Spinal cord (tissue), 10 donors: Measurements from ENCODE around the gene CRYGN. TPM values are rescaled to one million over a fixed set of nuclear protein-coding genes. Genes with fewer than 3 reads are reported as not detected.

Experiments used
- DNase-seq, 6 donors: peaks; one replicate each; pipeline versions ENCODE4 v3.0.0 to v3.0.0-alpha.2; 2013 to 2015; ENCODE audit warnings: low spot score in 6 of 6, low read depth in 4 of 6
- H3K27ac ChIP-seq: one replicate; pipeline ENCODE4 v1.5.1; 2013; ENCODE audit warnings: low read depth, low read length, control low read depth
- H3K27me3 ChIP-seq: one replicate; pipeline ENCODE4 v1.6.1; 2013; ENCODE audit warnings: low read length; ENCODE audit not compliant: control insufficient read depth, insufficient read depth
- H3K36me3 ChIP-seq: one replicate; pipeline ENCODE4 v1.6.1; 2013; ENCODE audit warnings: low read length; ENCODE audit not compliant: control insufficient read depth, insufficient read depth
- H3K4me1 ChIP-seq: one replicate; pipeline ENCODE4 v1.6.1; 2013; ENCODE audit warnings: low read length; ENCODE audit not compliant: control insufficient read depth, insufficient read depth
- H3K4me3 ChIP-seq: one replicate; pipeline ENCODE4 v1.5.1; 2013; ENCODE audit warnings: low read depth, low read length, control low read depth
- H3K9me3 ChIP-seq: one replicate; pipeline ENCODE4 v1.6.1; 2013; ENCODE audit warnings: low read length; ENCODE audit not compliant: control insufficient read depth, insufficient read depth
- WGBS: methylation state at CpG from one replicate; pipeline ENCODE4 v1.1.5; 2013; ENCODE audit warnings: missing lambda C conversion rate; ENCODE audit not compliant: insufficient coverage; 5-methylcytosine and 5-hydroxymethylcytosine counted together
- polyA plus RNA-seq, 2 donors: library from polyadenylated mRNA; unstranded; fragments of 120-200 nt; gene quantifications; one replicate each; pipeline ENCODE4 v1.2.1, GENCODE V29; 2013; ENCODE audit not compliant: insufficient read length in 2 of 2
- small RNA-seq: library from RNA; depleted of rRNA; stranded (forward); fragments of <200 nt; gene quantifications from one replicate; pipeline ENCODE3, GENCODE V24; 2014; ENCODE audit warnings: low replicate concordance
- total RNA-seq, 2 donors: library from RNA; depleted of rRNA in 1 of 2; stranded (reverse); fragments of 120-200 nt in 1 of 2; fragments of >200 nt in 1 of 2; gene quantifications; one replicate each; pipeline versions ENCODE4 v1.2.3 to v1.2.4, GENCODE V29; 2013 to 2014
- donor health status: healthy.

CRYGN gene
- total and polyA plus RNA-seq, 4 donors, result 0.55 to 10.3 (median 2.2) TPM

DNA sequence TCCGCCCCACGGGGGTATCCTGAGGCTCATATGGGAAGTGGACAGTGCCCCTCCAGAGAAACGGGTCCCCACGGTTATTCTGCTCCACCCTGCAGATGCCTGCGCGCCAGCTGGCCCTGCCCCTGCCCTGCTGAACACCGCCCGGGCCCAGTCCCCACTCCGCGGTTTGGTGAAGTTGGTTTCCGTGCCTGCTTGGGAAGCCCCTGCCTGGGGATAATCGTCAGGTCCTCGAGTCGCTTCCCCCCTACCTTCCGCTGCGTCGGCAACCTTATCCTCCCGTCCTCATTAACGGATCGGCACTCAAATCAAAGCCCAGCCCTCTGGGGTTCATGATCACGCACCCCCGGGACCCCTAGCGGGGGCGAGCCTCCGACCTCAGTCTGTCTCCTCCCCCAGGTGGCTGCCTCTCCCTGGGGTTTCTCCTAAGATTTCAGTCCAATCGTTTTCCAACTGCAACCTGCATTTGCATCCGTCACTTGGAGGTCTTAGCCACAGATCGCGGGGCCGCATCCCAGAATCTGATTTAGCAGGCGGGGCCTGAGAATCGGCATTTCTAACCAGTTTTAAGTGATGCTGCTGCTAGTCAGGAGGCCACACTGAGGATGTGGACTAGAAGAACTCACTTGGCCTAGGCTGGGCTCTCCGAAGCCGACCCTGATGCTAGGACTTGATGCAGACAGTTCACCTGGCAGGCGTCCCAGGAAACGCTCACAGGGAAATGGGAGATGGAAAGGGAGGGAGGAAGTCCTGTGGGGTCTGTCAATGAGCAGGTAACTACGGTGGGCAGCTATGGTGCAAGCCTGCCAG lies 57.7 kb downstream of the CRYGN start:
- H3K27me3 ChIP-seq, result peaks cover 13% of the 10 kb centered on the region

DNA sequence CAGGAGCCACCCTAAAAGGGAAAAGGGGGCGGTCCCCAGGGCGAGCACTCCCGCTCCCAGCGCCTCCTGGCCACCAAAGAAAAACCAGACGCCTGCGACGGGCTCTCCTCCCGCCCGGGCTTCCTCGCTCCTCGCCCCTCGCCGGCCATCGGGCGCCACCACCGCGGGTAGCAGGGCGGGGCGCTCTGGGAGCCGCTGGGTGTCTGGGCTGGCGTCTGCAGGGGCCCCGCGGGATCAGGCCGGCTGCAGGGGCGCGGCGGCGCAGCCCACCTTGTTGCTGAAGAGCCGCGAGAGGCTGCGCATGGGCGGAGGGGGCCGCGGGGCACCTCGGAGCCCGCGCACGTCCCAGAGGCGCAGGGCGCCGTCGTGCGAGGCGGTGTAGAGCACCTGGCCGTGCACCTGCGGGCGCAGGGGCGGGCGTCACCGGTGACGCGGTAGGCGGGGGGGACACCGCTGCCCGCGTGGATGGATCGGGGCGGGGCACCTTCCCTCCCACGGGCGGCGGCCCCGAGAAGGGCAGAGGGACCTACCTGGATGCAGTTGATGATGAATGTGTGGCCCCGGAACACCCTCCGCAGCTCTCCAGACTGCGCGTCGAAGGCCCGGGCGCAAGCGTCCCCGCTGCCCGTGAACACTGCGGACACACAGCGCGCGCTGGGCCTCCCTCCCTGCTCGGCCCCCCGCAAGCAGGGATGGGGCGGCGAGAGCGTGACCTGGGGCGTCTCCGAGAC lies 58.4 kb downstream of the CRYGN start:
- DNase-seq, result peak in 1 of 6 donors; percentile 13
- no peak overlapping the region for H3K4me3 ChIP-seq
- H3K4me1 ChIP-seq, result peaks cover 24% of the 10 kb centered on the region
- H3K36me3 ChIP-seq, result peaks cover 43% of the 10 kb centered on the region
- WGBS, result 8% methylated on average over 82 of the region's 83 CpGs
- H3K27ac ChIP-seq, result no peak overlapping the region
- peaks cover 13% of the 10 kb centered on the region for H3K27me3 ChIP-seq
- H3K9me3 ChIP-seq, result no peaks in the 10 kb centered on the region

More for the DNA sequence above, 57.7 kb downstream of the CRYGN start:
- H3K4me1 ChIP-seq, result peaks cover 28% of the 10 kb centered on the region
- H3K9me3 ChIP-seq, result no peaks in the 10 kb centered on the region
- WGBS, result 25% methylated on average over 37 of the region's 37 CpGs
- H3K4me3 ChIP-seq, result no peak overlapping the region
- H3K27ac ChIP-seq, result no peak overlapping the region
- DNase-seq, result peak in 1 of 6 donors; percentile 23
- peaks cover 38% of the 10 kb centered on the region for H3K36me3 ChIP-seq

DNA sequence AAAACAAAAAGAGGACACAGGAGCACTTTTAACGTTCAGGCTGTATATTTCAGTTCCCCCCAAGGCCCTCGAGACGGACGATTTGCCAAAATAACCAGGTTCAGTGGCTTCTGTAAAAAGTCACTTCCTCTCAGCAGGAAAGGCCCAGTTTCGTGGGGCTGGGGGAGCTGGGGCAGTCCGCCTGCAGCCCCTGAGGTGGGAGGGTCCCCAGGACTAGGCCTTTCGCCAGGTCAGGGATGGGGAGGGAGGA lies 58.9 kb downstream of the CRYGN start:
- Histone ChIP-seq H3K9me3 (no peaks in the 10 kb centered on the region), H3K4me3 (no peak overlapping the region), H3K27me3 (peaks cover 13% of the 10 kb centered on the region), H3K4me1 (peaks cover 24% of the 10 kb centered on the region), H3K27ac (no peak overlapping the region), H3K36me3 (peaks cover 48% of the 10 kb centered on the region)
- 27% methylated on average over 5 of the region's 7 CpGs for WGBS
- peak in 1 of 6 donors; percentile 37 for DNase-seq

DNA sequence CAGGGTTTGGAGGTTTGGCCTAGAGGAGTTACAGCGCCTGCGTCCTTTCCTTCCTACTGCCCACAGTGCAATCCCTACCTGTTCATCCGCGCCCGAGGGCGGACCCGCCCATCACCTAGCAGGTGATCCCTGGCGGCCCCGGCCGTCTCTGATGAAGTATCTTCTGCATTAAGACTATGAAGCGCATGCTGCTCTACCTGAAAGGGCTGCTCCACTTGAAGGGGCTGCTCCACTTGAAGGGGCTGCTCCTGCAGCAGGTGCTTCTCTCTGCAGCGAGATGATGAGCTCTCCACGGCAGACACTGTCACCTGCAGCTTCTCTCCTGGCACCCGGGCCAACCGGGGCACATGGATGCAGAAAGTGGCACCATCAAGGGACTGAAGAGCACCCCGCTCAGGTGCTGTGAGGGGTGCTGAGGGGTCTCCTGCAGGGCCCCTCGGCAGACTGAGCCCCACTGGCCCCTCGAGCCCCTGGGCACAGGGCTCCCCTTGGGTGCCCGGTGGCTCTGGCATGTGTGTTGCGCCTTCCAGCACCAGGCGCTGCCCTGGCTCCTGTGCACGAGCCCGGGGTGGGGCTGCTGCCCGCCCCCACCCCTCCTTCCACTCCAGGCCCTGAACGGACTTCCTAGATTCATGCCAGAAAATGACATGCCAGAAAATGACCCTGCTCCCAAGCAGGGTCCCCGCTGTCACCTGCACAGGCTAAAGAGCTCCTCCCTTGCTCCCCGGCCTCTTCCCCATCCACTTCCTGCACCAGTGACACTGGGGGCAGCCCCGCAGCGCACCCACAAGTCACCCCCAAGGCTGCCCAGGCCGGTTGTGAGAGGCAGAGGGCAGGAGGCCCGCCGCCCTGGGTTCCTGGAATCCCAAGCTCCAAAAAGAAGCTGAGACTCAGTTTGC lies 59.5 kb downstream of the CRYGN start:
- Histone ChIP-seq H3K36me3 (peaks cover 51% of the 10 kb centered on the region), H3K27ac (no peak overlapping the region), H3K4me1 (peaks cover 24% of the 10 kb centered on the region), H3K9me3 (no peaks in the 10 kb centered on the region), H3K4me3 (no peak overlapping the region), H3K27me3 (peaks cover 13% of the 10 kb centered on the region)
- 90% methylated on average over 32 of the region's 32 CpGs for WGBS
- no peak for DNase-seq

DNA sequence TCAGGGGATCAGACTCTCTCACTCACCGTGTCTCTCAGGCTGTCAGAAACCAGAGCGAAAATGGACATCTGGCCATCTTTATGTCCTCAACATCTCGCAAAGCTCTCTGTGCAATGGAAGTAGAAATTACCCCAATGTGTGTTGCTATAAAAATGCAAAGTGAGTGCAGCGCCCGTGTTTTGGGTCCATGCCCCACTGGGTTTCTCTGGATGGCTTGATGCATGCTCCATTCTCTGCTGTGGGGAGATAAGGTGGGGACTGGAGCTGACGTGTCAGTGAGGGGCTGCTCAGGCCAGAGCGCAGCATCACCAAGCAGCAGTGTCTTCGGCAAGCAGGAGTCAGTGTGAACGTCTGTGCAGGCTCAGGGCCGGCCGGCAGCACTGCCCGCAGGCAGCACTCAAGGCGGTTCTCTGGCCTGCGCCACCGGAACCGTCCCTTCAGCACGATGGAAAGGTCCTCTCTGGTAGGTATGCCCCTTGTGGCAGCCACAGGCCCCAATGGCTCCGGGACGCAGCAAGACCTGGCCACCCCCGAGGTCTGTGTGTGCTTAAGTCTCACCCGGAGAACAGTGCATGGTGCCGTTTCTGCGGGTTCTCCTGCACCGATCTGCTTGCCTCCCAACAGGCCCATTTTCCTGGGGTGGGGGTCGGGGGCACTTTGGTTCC lies 60.3 kb downstream of the CRYGN start:
- no peak for DNase-seq
- H3K4me3 ChIP-seq, result no peak overlapping the region
- peaks cover 22% of the 10 kb centered on the region for H3K4me1 ChIP-seq
- peaks cover 49% of the 10 kb centered on the region for H3K36me3 ChIP-seq
- H3K27ac ChIP-seq, result no peak overlapping the region
- no peaks in the 10 kb centered on the region for H3K9me3 ChIP-seq
- 87% methylated on average over 22 of the region's 25 CpGs for WGBS
- H3K27me3 ChIP-seq, result peaks cover 13% of the 10 kb centered on the region

DNA sequence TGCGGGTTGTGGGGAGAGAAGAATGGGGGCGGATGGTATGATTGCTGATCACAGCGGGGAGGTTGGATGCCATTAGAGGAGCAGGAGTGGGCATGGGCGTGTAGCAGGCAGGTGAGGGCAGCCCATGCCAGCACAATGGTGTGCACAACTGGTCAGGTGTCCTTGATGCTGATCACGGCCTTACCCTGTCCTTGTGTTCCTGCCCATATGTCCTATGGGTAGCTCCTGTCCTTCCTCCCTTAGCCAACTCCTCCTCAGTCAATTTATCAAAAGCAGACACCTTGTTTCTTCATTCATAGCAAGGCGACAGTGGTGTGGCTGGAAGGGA lies 60.8 kb downstream of the CRYGN start:
- 94% methylated on average over 5 of the region's 6 CpGs for WGBS
- Histone ChIP-seq H3K4me3 (no peak overlapping the region), H3K4me1 (peaks cover 22% of the 10 kb centered on the region), H3K27ac (no peak overlapping the region), H3K9me3 (no peaks in the 10 kb centered on the region), H3K27me3 (peaks cover 13% of the 10 kb centered on the region), H3K36me3 (peaks cover 53% of the 10 kb centered on the region)
- no peak for DNase-seq

Small RNAs within 50 kb of the gene (small RNA-seq; reads per million reads assigned to genes)
- gene MIR3907 (not detected), gene RN7SL76P (not detected)

Other genes starting within 250 kb of the CRYGN start
- gene H2BK1, start 229.7 kb downstream of the CRYGN start, total RNA-seq, result not detected
- gene H2BK1, start 229.7 kb downstream of the CRYGN start, polyA plus RNA-seq, result not detected
- 10 to 100 TPM; 23.6 to 32.1 TPM for gene ABCF2, start 212.9 kb downstream of the CRYGN start, total RNA-seq
- gene ABCF2, start 212.9 kb downstream of the CRYGN start, polyA plus RNA-seq, result 10 to 100 TPM; 35.8 to 38.3 TPM
- gene CHPF2, start 207.7 kb downstream of the CRYGN start, total RNA-seq, result 10 to 100 TPM; 19.7 to 25.5 TPM
- 10 to 100 TPM; 21.8 to 25.3 TPM for gene CHPF2, start 207.7 kb downstream of the CRYGN start, polyA plus RNA-seq
- 100 to 1,000 TPM in 1 of 2 donors, 10 to 100 TPM in 1; 84.2 to 119 TPM for gene SMARCD3, start 191.4 kb downstream of the CRYGN start, total RNA-seq
- 100 to 1,000 TPM; 298 TPM for gene SMARCD3, start 191.4 kb downstream of the CRYGN start, polyA plus RNA-seq
- gene NUB1, start 98.3 kb downstream of the CRYGN start, total RNA-seq, result 10 to 100 TPM; 33.2 to 62.2 TPM
- 10 to 100 TPM; 45.6 to 55.3 TPM for gene NUB1, start 98.3 kb downstream of the CRYGN start, polyA plus RNA-seq
- 100 to 1,000 TPM in 1 of 2 donors, 10 to 100 TPM in 1; 34.4 to 139 TPM for gene WDR86, start 30.1 kb downstream of the CRYGN start, total RNA-seq
- gene WDR86, start 30.1 kb downstream of the CRYGN start, polyA plus RNA-seq, result 10 to 100 TPM; 16.6 to 54.5 TPM
- 100 to 1,000 TPM; 106 to 134 TPM for gene RHEB, start 79.8 kb upstream of the CRYGN start, total RNA-seq
- gene RHEB, start 79.8 kb upstream of the CRYGN start, polyA plus RNA-seq, result 100 to 1,000 TPM; 168 to 196 TPM